Parathyroid adenoma (tissue), 2 donors: ENCODE data around the gene ONECUT3.

ENCODE experiments used
- H2AFZ ChIP-seq: fragments of 300-600 bp; sonication (generic); one replicate; pipeline ENCODE4 v1.7.0; 2017; ENCODE audit warnings: antibody characterized with exemption, mild to moderate bottlenecking
- H3K27ac ChIP-seq: fragments of 300-600 bp; sonication (generic); one replicate; pipeline ENCODE4 v1.7.0; 2017
- H3K27me3 ChIP-seq: fragments of 300-600 bp; sonication (generic); one replicate; pipeline ENCODE4 v1.7.0; 2017; ENCODE audit warnings: low read length; ENCODE audit not compliant: control insufficient read depth, insufficient read depth
- H3K36me3 ChIP-seq: fragments of 300-600 bp; sonication (generic); one replicate; pipeline ENCODE4 v1.7.0; 2017; ENCODE audit warnings: low read length; ENCODE audit not compliant: control insufficient read depth, insufficient read depth
- H3K4me1 ChIP-seq: fragments of 300-600 bp; sonication (generic); one replicate; pipeline ENCODE4 v1.7.0; 2017; ENCODE audit warnings: control low read depth
- H3K4me2 ChIP-seq: fragments of 300-600 bp; sonication (generic); one replicate; pipeline ENCODE4 v1.7.0; 2017; ENCODE audit warnings: low read length
- H3K4me3 ChIP-seq: fragments of 300-600 bp; sonication (generic); one replicate; pipeline ENCODE4 v1.7.0; 2017; ENCODE audit warnings: low read depth, low read length
- H3K79me2 ChIP-seq: fragments of 300-600 bp; sonication (generic); one replicate; pipeline ENCODE4 v1.7.0; 2017; ENCODE audit warnings: control low read depth
- H3K9ac ChIP-seq: fragments of 300-600 bp; sonication (generic); one replicate; pipeline ENCODE4 v1.7.0; 2017; ENCODE audit warnings: mild to moderate bottlenecking
- H3K9me3 ChIP-seq: fragments of 300-600 bp; sonication (generic); one replicate; pipeline ENCODE4 v1.7.0; 2017; ENCODE audit warnings: low read length; ENCODE audit not compliant: control insufficient read depth
- CTCF ChIP-seq: fragments of 300-600 bp; sonication (generic); IDR thresholded peaks from one replicate; pipeline ENCODE4 v1.7.0; 2017; ENCODE audit warnings: antibody characterized with exemption, mild to moderate bottlenecking
- donor health status: primary hyperparathyroidism.

The ONECUT3 gene

GRCh38 chr19:1826557-1827521, 73.5 kb downstream of the ONECUT3 start:
- no peak for TF ChIP-seq CTCF
- Histone ChIP-seq H2AFZ (no peak overlapping the region), H3K27ac (no peak overlapping the region), H3K4me2 (no peak overlapping the region), H3K36me3 (no peaks in the 10 kb centered on the region), H3K4me1 (no peaks in the 10 kb centered on the region), H3K4me3 (no peak overlapping the region), H3K27me3 (no peaks in the 10 kb centered on the region), H3K79me2 (peaks cover 10% of the 10 kb centered on the region), H3K9ac (no peak overlapping the region), H3K9me3 (no peaks in the 10 kb centered on the region)

DNA sequence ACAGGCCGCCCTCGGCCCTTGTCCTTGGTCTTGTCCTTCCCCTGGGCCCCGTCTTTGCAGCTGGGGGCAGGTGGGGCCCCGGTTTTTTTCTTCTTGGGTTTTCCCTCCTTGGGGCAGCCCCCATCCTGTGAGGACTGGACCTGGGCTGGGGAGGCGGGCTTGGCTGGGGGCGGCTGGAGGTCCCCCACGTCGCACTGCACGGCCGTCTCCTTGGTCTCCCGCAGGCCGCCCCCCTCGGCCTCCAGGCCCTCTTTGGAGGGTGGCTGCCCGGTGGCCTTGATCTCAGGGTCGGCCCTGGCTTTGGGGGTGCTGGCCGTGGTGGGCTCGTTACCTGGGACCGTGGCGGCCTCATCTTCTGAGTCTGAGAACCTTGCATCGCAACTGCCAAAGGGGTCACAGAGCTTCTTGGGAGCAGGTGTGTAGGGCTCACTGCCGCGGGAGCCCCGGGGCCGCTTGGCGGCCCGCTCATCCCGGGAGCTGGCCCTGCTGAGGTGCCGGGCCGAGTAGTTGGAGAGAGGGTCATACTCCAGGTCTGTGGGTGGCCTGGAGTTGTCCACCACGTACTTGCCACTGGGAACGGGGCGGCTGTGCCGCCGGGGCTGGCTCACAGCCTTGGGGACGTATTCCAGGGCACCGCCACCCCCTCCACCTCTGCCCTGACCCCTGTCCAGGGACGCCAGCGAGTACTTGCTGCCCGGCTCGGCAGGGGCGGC, 74.4 kb downstream of the ONECUT3 start:
- Histone ChIP-seq H3K27ac (no peak overlapping the region), H3K4me3 (no peak overlapping the region), H3K9ac (no peak overlapping the region), H3K79me2 (peaks cover 10% of the 10 kb centered on the region), H3K36me3 (no peaks in the 10 kb centered on the region), H3K27me3 (no peaks in the 10 kb centered on the region), H2AFZ (no peak overlapping the region), H3K9me3 (no peaks in the 10 kb centered on the region), H3K4me1 (no peaks in the 10 kb centered on the region), H3K4me2 (no peak overlapping the region)
- no peak for TF ChIP-seq CTCF

GRCh38 chr19:1828279-1829238, 75.3 kb downstream of the ONECUT3 start:
- Histone ChIP-seq H3K27ac (no peak overlapping the region), H3K79me2 (peaks cover 8% of the 10 kb centered on the region), H3K27me3 (no peaks in the 10 kb centered on the region), H3K9ac (no peak overlapping the region), H2AFZ (no peak overlapping the region), H3K4me3 (no peak overlapping the region), H3K4me1 (no peaks in the 10 kb centered on the region), H3K4me2 (no peak overlapping the region), H3K36me3 (no peaks in the 10 kb centered on the region), H3K9me3 (no peaks in the 10 kb centered on the region)
- no peak for TF ChIP-seq CTCF

GRCh38 chr19:1829958-1830357, 76.7 kb downstream of the ONECUT3 start:
- H3K36me3 ChIP-seq = no peaks in the 10 kb centered on the region

More at GRCh38 chr19:1829958-1830357, 76.7 kb downstream of the ONECUT3 start:
- no peak overlapping the region for H3K9ac ChIP-seq
- no peak overlapping the region for H3K4me3 ChIP-seq
- H2AFZ ChIP-seq = no peak overlapping the region
- no peak for TF ChIP-seq CTCF
- H3K9me3 ChIP-seq = no peaks in the 10 kb centered on the region
- no peaks in the 10 kb centered on the region for H3K27me3 ChIP-seq
- H3K4me2 ChIP-seq = no peak overlapping the region
- peaks cover 19% of the 10 kb centered on the region for H3K79me2 ChIP-seq
- H3K27ac ChIP-seq = no peak overlapping the region
- H3K4me1 ChIP-seq = no peaks in the 10 kb centered on the region
